GM12878 (cell line): ENCODE data around the gene FGF23. TPM values are rescaled to one million over a fixed set of nuclear protein-coding genes. Genes with fewer than 3 reads are reported as not detected.
"Not testable (repeated sequence)": the region's sequence is repeated elsewhere in the genome, so short reads cannot be mapped to it uniquely, and the experiment has no call there.

Experiments used
- ATAC-seq: fragments of 200-7000 bp; cut with Tn5 transposase; 3 replicates; pipeline ENCODE4 v1.9.1; 2020; ENCODE audit warnings: mild to moderate bottlenecking, moderate library complexity
- BruUV-seq: library from RNA; stranded (reverse); fragments of 400-500 nt; replicated peaks from 2 replicates; lab custom pipeline; 2021; lab: Mats Ljungman, UMichigan
- CTCF ChIA-PET: fragments of 300-600 bp; sonication (Branson Sonifier 250); formaldehyde crosslinking; extraction: SDS; loops from one replicate; lab custom pipeline; 2021; ENCODE audit warnings: inconsistent platforms; lab: Yijun Ruan, JAX
- POLR2A ChIA-PET: fragments of 350-600 bp; formaldehyde crosslinking; extraction: SDS; loops from one replicate; lab custom pipeline; 2021; ENCODE audit warnings: inconsistent platforms; lab: Charles Lee
- RAD21 ChIA-PET: fragments of 300-600 bp; sonication (Branson Sonifier 250); formaldehyde crosslinking; loops from one replicate; lab custom pipeline; 2023; ENCODE audit warnings: antibody characterized with exemption; ENCODE audit not compliant: unreplicated experiment; lab: Charles Lee
- SMC1A ChIA-PET: fragments of 300-600 bp; sonication (Branson Sonifier 250); formaldehyde crosslinking; loops from one replicate; lab custom pipeline; 2023; ENCODE audit not compliant: unreplicated experiment, uncharacterized antibody; lab: Charles Lee
- DNase-seq: peaks from one replicate; pipeline ENCODE4 v3.0.0-alpha.2; 2011; ENCODE audit warnings: low read depth, low spot score
- FAIRE-seq: peaks from 3 replicates; lab custom pipeline; 2011; peaks lifted over from hg19 to GRCh38; lab: Jason Lieb, UNC
- H2AFZ ChIP-seq: 2 replicates; pipeline ENCODE4 v1.6.0; 2011; ENCODE audit warnings: low read depth, low read length, control low read depth; ENCODE audit not compliant: control insufficient read depth
- H3K27ac ChIP-seq: 2 replicates; pipeline ENCODE4 v1.5.1; 2011; ENCODE audit warnings: control low read depth; ENCODE audit not compliant: control insufficient read depth, insufficient read depth
- H3K27me3 ChIP-seq, 2 experiments: replicated peaks in 1 of 2; 2 replicates each; pipeline versions ENCODE4 v1.6.0 to v1.6.1; 2011; ENCODE audit warnings: low read length in 1 of 2; ENCODE audit not compliant: control insufficient read depth in 2 of 2, insufficient read depth in 2 of 2
- H3K36me3 ChIP-seq, 2 experiments: 2 replicates each; pipeline ENCODE4 v1.5.1; 2011; ENCODE audit warnings: low read length in 1 of 2; ENCODE audit not compliant: control insufficient read depth in 2 of 2, insufficient read depth in 2 of 2
- H3K4me1 ChIP-seq: 2 replicates; pipeline ENCODE4 v1.6.1; 2011; ENCODE audit warnings: mild to moderate bottlenecking, low read length, moderate library complexity, mixed read lengths; ENCODE audit not compliant: control insufficient read depth, insufficient read depth
- H3K4me2 ChIP-seq: 2 replicates; pipeline ENCODE4 v1.6.0; 2011; ENCODE audit warnings: control low read depth; ENCODE audit not compliant: control insufficient read depth, insufficient read depth
- H3K4me3 ChIP-seq: fragments of 200-600 bp; sonication (generic); 2 replicates; pipeline ENCODE4 v1.5.1; 2016
- H3K79me2 ChIP-seq: 2 replicates; pipeline ENCODE4 v1.6.0; 2011; ENCODE audit warnings: low read length; ENCODE audit not compliant: control insufficient read depth, insufficient read depth
- H3K9ac ChIP-seq: 2 replicates; pipeline ENCODE4 v1.8.0; 2011; ENCODE audit warnings: low read length, control low read depth, mixed read lengths; ENCODE audit not compliant: control insufficient read depth, insufficient read depth
- H3K9me3 ChIP-seq: replicated peaks from 3 replicates; pipeline ENCODE4 v1.5.1; 2011; ENCODE audit warnings: mild to moderate bottlenecking, low read length; ENCODE audit not compliant: control insufficient read depth, insufficient read depth
- H4K20me1 ChIP-seq: 2 replicates; pipeline ENCODE4 v1.6.0; 2011; ENCODE audit not compliant: control insufficient read depth, insufficient read depth
- HDAC6 ChIP-seq: fragments of 200-600 bp; sonication (generic); IDR thresholded peaks from one replicate; pipeline ENCODE4 v1.8.0; 2017; ENCODE audit warnings: antibody characterized with exemption; ENCODE audit not compliant: unreplicated experiment
- NFXL1 ChIP-seq: fragments of 450-650 bp; IDR thresholded peaks from 2 replicates; pipeline ENCODE4 v1.6.1; 2017; ENCODE audit warnings: antibody characterized with exemption, mild to moderate bottlenecking, borderline replicate concordance
- POLR2AphosphoS2 ChIP-seq: IDR thresholded peaks from 2 replicates; pipeline ENCODE4 v1.6.1; 2011; ENCODE audit warnings: low read depth, mild to moderate bottlenecking, low read length, improper control_type of control experiment, moderate library complexity
- RFX5 ChIP-seq: IDR thresholded peaks from 2 replicates; pipeline ENCODE4 v1.6.1; 2011; ENCODE audit warnings: low read depth, low read length, improper control_type of control experiment
- SRF ChIP-seq, 2 experiments: IDR thresholded peaks; 2 replicates each; pipeline ENCODE4 v1.6.1; 2011; ENCODE audit warnings: low read depth in 2 of 2, low read length in 2 of 2, mild to moderate bottlenecking in 1 of 2, moderate library complexity in 1 of 2
- SUPT20H ChIP-seq: IDR thresholded peaks from 2 replicates; pipeline ENCODE4 v1.6.1; 2011; ENCODE audit warnings: low read depth, mild to moderate bottlenecking, low read length, moderate library complexity, borderline replicate concordance; ENCODE audit not compliant: control insufficient read depth
- ZBED1 ChIP-seq: IDR thresholded peaks from 2 replicates; pipeline ENCODE4 v1.6.1; 2016; ENCODE audit warnings: borderline replicate concordance
- WGBS: methylation state at CpG from one replicate; pipeline ENCODE4 v1.1.6; 2016; ENCODE audit warnings: low lambda C conversion rate; ENCODE audit not compliant: insufficient replicate concordance, insufficient coverage; ENCODE audit errors: missing lambda C conversion rate; 5-methylcytosine and 5-hydroxymethylcytosine counted together
- in situ Hi-C: fragments of 300-500 bp; cut with MboI; formaldehyde crosslinking; loops from 9 replicates; pipeline ENCODE4 v1.14.3; 2018; ENCODE audit warnings: mixed read lengths
- intact Hi-C: fragments of 100-400 bp; cut with micrococcal nuclease; formaldehyde crosslinking; loops from one replicate; pipeline ENCODE4 v1.14.2; 2022; ENCODE audit not compliant: unreplicated experiment
- polyA plus RNA-seq, 11 experiments: library from polyadenylated mRNA; depleted of rRNA in 4 of 11; unstranded in 6 of 11; stranded (reverse) in 5 of 11; fragments of >200 nt; fragmentation: Nextera tagmentation in 4 of 11; fragmentation: Illumina TruSeq in 1 of 11; extraction: Ambion mirVana in 4 of 11; extraction: Trizol in 1 of 11; gene quantifications; 1 replicate in 1 of 11; 2 replicates in 10 of 11; pipeline versions ENCODE4 v1.2.1 to v1.2.3, GENCODE V29; 2011 to 2016; ENCODE audit warnings: inconsistent platforms in 2 of 11, missing spikeins in 2 of 11, low read depth in 1 of 11
- total RNA-seq, 4 experiments: library from RNA; depleted of rRNA in 3 of 4; stranded (reverse); fragments of >200 nt in 3 of 4; fragmentation: Illumina TruSeq in 1 of 4; extraction: Trizol in 1 of 4; gene quantifications; 2 replicates each; pipeline versions ENCODE4 v1.2.1 to v1.2.3, GENCODE V29; 2013 to 2021
- TF ChIP-seq, protein P1 (sequence below): fragments of 450-650 bp; formaldehyde crosslinking; IDR thresholded peaks from 2 replicates; pipeline ENCODE4 v1.5.0; 2022; ENCODE audit warnings: mild to moderate bottlenecking, missing genetic modification characterization

FGF23 gene
- total and polyA plus RNA-seq, 10 of the 15 experiments (the other 5 are each of a cell fraction or from before 2014, with no cell fraction given): not detected

GRCh38 chr12:4407136-4407535, 27.6 kb upstream of the FGF23 start:
- no peak for ATAC-seq
- BruUV-seq: no TSS peak

GRCh38 chr12:4404877-4405637, 25.5 kb upstream of the FGF23 start:
- DNase-seq, H3K4me2 ChIP-seq, H3K27ac ChIP-seq, H3K4me1 ChIP-seq, in situ Hi-C loops, FAIRE-seq, H4K20me1 ChIP-seq, intact Hi-C loops, H3K9ac ChIP-seq, H2AFZ ChIP-seq, H3K9me3 ChIP-seq, ATAC-seq, H3K36me3 ChIP-seq, H3K27me3 ChIP-seq, H3K4me3 ChIP-seq, POLR2A ChIA-PET, BruUV-seq, H3K79me2 ChIP-seq: not testable (repeated sequence)
- CTCF ChIA-PET: interaction anchor here (0.9 kb wide), 1 partner anchor 8 kb away, joined by 4 read pairs; no protein-coding TSS in a partner anchor
- 37% methylated on average over 8 of the region's 8 CpGs for WGBS
- RAD21 ChIA-PET: interaction anchor here (1.6 kb wide), 1 partner anchor 16 kb away, joined by 3 read pairs; no protein-coding TSS in a partner anchor
- SMC1A ChIA-PET: interaction anchor here (1.5 kb wide), 1 partner anchor 8 kb away, joined by 4 read pairs; no protein-coding TSS in a partner anchor

More at GRCh38 chr12:4407136-4407535, 27.6 kb upstream of the FGF23 start:
- FAIRE-seq: no peak
- ChIA-PET POLR2A (no interaction called here), SMC1A (no interaction called here), CTCF (no interaction called here), RAD21 (no interaction called here)
- no peaks in the 10 kb centered on the region; a peak in 1 of 4 replicates for H3K27me3 ChIP-seq
- H3K27ac ChIP-seq: no peak overlapping the region
- H3K4me2 ChIP-seq: no peak overlapping the region
- in situ Hi-C loops (no loop called here), intact Hi-C loops (no loop called here)
- 57% methylated on average over 3 of the region's 3 CpGs for WGBS
- H4K20me1 ChIP-seq: no peaks in the 10 kb centered on the region
- no peak overlapping the region for H3K4me3 ChIP-seq
- no peaks in the 10 kb centered on the region; the same call in 2 of the 3 replicates for H3K9me3 ChIP-seq
- DNase-seq: no peak
- no peaks in the 10 kb centered on the region for H3K79me2 ChIP-seq
- no peak overlapping the region for H2AFZ ChIP-seq
- H3K9ac ChIP-seq: no peak overlapping the region
- TF ChIP-seq POLR2AphosphoS2: no peak
- no peak for TF ChIP-seq HDAC6
- no peak for TF ChIP-seq SUPT20H
- no peak for TF ChIP-seq ZBED1
- no peak for TF ChIP-seq NFXL1
- TF ChIP-seq, protein P1, sequence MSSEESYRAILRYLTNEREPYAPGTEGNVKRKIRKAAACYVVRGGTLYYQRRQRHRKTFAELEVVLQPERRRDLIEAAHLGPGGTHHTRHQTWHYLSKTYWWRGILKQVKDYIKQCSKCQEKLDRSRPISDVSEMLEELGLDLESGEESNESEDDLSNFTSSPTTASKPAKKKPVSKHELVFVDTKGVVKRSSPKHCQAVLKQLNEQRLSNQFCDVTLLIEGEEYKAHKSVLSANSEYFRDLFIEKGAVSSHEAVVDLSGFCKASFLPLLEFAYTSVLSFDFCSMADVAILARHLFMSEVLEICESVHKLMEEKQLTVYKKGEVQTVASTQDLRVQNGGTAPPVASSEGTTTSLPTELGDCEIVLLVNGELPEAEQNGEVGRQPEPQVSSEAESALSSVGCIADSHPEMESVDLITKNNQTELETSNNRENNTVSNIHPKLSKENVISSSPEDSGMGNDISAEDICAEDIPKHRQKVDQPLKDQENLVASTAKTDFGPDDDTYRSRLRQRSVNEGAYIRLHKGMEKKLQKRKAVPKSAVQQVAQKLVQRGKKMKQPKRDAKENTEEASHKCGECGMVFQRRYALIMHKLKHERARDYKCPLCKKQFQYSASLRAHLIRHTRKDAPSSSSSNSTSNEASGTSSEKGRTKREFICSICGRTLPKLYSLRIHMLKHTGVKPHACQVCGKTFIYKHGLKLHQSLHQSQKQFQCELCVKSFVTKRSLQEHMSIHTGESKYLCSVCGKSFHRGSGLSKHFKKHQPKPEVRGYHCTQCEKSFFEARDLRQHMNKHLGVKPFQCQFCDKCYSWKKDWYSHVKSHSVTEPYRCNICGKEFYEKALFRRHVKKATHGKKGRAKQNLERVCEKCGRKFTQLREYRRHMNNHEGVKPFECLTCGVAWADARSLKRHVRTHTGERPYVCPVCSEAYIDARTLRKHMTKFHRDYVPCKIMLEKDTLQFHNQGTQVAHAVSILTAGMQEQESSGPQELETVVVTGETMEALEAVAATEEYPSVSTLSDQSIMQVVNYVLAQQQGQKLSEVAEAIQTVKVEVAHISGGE (CRISPR knock-in tag): no peak
- TF ChIP-seq RFX5: no peak
- no peak for TF ChIP-seq SRF (IDR thresholded peaks at IDR 0.05; ENCODE audit: low read depth in 2 of 2, low read length in 2 of 2)
- no peaks in the 10 kb centered on the region for H3K4me1 ChIP-seq
- H3K36me3 ChIP-seq: no peaks in the 10 kb centered on the region
